H1 (cell line): Measurements from ENCODE around the gene OVCH1. TPM values are rescaled to one million over a fixed set of nuclear protein-coding genes. Genes with fewer than 3 reads are reported as not detected.

Experiments used
- CTCF ChIA-PET: fragments of 300-600 bp; sonication (Branson Sonifier 250); formaldehyde crosslinking; loops from one replicate; lab custom pipeline; 2021; ENCODE audit not compliant: partially characterized antibody; lab: Charles Lee
- POLR2A ChIA-PET: fragments of 300-600 bp; sonication (Branson Sonifier 250); formaldehyde crosslinking; loops from one replicate; lab custom pipeline; 2021; ENCODE audit warnings: inconsistent platforms; ENCODE audit not compliant: partially characterized antibody; lab: Charles Lee
- DNase-seq, 2 experiments: peaks; one replicate each; pipeline versions ENCODE4 v3.0.0 to v3.0.0-alpha.2; 2010 to 2022; ENCODE audit warnings: low spot score in 2 of 2, low read depth in 1 of 2, mixed read lengths in 1 of 2
- FAIRE-seq: peaks from 2 replicates; lab custom pipeline; 2011; peaks lifted over from hg19 to GRCh38; lab: Jason Lieb, UNC
- H2AFZ ChIP-seq: 2 replicates; pipeline ENCODE4 v1.8.1; 2012; ENCODE audit warnings: low read length, inconsistent platforms
- H2AK5ac ChIP-seq: 2 replicates; pipeline ENCODE4 v1.6.1; 2013; ENCODE audit warnings: low read depth, low read length
- H2BK120ac ChIP-seq: replicated peaks from 2 replicates; pipeline ENCODE3; 2013; ENCODE audit warnings: low read depth, low read length, inconsistent platforms
- H2BK12ac ChIP-seq: 2 replicates; pipeline ENCODE4 v1.6.1; 2013; ENCODE audit warnings: low read depth, low read length
- H2BK15ac ChIP-seq: 2 replicates; pipeline ENCODE4 v1.6.1; 2013; ENCODE audit warnings: low read length
- H2BK20ac ChIP-seq: 2 replicates; pipeline ENCODE4 v1.6.1; 2013; ENCODE audit warnings: low read length
- H2BK5ac ChIP-seq: 2 replicates; pipeline ENCODE4 v1.6.1; 2013; ENCODE audit warnings: low read depth, low read length
- H3K14ac ChIP-seq: 2 replicates; pipeline ENCODE4 v1.6.1; 2013; ENCODE audit warnings: inconsistent platforms; ENCODE audit not compliant: insufficient read length
- H3K18ac ChIP-seq: 2 replicates; pipeline ENCODE4 v1.6.1; 2013; ENCODE audit warnings: low read length; ENCODE audit errors: extremely low read depth
- H3K23ac ChIP-seq: 2 replicates; pipeline ENCODE4 v1.6.1; 2013; ENCODE audit warnings: inconsistent platforms; ENCODE audit not compliant: insufficient read length
- H3K23me2 ChIP-seq: 2 replicates; pipeline ENCODE4 v1.6.1; 2013; ENCODE audit warnings: low read depth, low read length
- H3K27ac ChIP-seq: 2 replicates; pipeline ENCODE4 v1.6.1; 2011; ENCODE audit warnings: low read depth, low read length, inconsistent platforms
- H3K27me3 ChIP-seq, 4 experiments: replicated peaks in 1 of 4; 1 replicate in 1 of 4; 2 replicates in 3 of 4; pipeline versions ENCODE4 v1.6.1 to v1.8.1; 2011 to 2013; ENCODE audit warnings: low read length in 3 of 4, mild to moderate bottlenecking in 3 of 4, inconsistent platforms in 2 of 4, mixed read lengths in 2 of 4, moderate library complexity in 1 of 4; ENCODE audit not compliant: control insufficient read depth in 3 of 4, insufficient read depth in 3 of 4; ENCODE audit errors: extremely low read depth in 1 of 4
- H3K36me3 ChIP-seq, 4 experiments: 2 replicates each; pipeline versions ENCODE4 v1.6.1 to v1.8.1; 2011 to 2013; ENCODE audit warnings: mild to moderate bottlenecking in 4 of 4, low read length in 3 of 4, moderate library complexity in 2 of 4, control low read depth in 1 of 4, inconsistent platforms in 1 of 4; ENCODE audit not compliant: insufficient read depth in 4 of 4, control insufficient read depth in 2 of 4
- H3K4ac ChIP-seq: replicated peaks from 2 replicates; pipeline ENCODE3; 2013; ENCODE audit warnings: low read length, low read depth, mixed read lengths, inconsistent platforms; ENCODE audit not compliant: insufficient read length
- H3K4me1 ChIP-seq, 4 experiments: replicated peaks in 1 of 4; 1 replicate in 1 of 4; 2 replicates in 3 of 4; pipeline versions ENCODE4 v1.6.1 to v1.8.1; 2011 to 2013; ENCODE audit warnings: low read length in 3 of 4, inconsistent platforms in 2 of 4, mixed read lengths in 1 of 4; ENCODE audit not compliant: insufficient read depth in 4 of 4, control insufficient read depth in 3 of 4
- H3K4me2 ChIP-seq, 2 experiments: 2 replicates each; pipeline versions ENCODE4 v1.6.1 to v1.8.1; 2011 to 2013; ENCODE audit warnings: low read depth in 2 of 2, low read length in 2 of 2, control low read depth in 1 of 2, inconsistent platforms in 1 of 2, mild to moderate bottlenecking in 1 of 2; ENCODE audit not compliant: insufficient read depth in 1 of 2
- H3K4me3 ChIP-seq, 4 experiments: fragments of 200-600, 300-600 bp in 1 of 4; sonication (generic), shearing (Covaris generic), sonication (Bioruptor Twin) in 1 of 4; 2 replicates each; pipeline versions ENCODE4 v1.5.1 to v1.8.1; 2011 to 2016; ENCODE audit warnings: low read length in 4 of 4, low read depth in 3 of 4, control low read depth in 2 of 4, inconsistent platforms in 2 of 4, mild to moderate bottlenecking in 2 of 4, mixed read lengths in 1 of 4, moderate library complexity in 1 of 4; ENCODE audit not compliant: insufficient read depth in 2 of 4; ENCODE audit errors: extremely low read depth in 1 of 4
- H3K56ac ChIP-seq: replicated peaks from 2 replicates; pipeline ENCODE3; 2013; ENCODE audit warnings: low read depth, mild to moderate bottlenecking, mixed read lengths, low read length, inconsistent platforms; ENCODE audit not compliant: insufficient read length
- H3K79me1 ChIP-seq: 2 replicates; pipeline ENCODE4 v1.6.1; 2013; ENCODE audit warnings: low read depth, low read length, control low read depth
- H3K79me2 ChIP-seq, 2 experiments: 2 replicates each; pipeline versions ENCODE4 v1.6.1 to v1.8.1; 2012 to 2013; ENCODE audit warnings: low read length in 2 of 2, mild to moderate bottlenecking in 2 of 2, inconsistent platforms in 1 of 2; ENCODE audit not compliant: insufficient read depth in 2 of 2, control insufficient read depth in 1 of 2
- H3K9ac ChIP-seq, 4 experiments: replicated peaks in 1 of 4; 1 replicate in 1 of 4; 2 replicates in 3 of 4; pipeline versions ENCODE4 v1.6.1 to v1.8.1; 2011 to 2013; ENCODE audit warnings: low read depth in 3 of 4, low read length in 3 of 4, control low read depth in 2 of 4, mild to moderate bottlenecking in 2 of 4, moderate library complexity in 2 of 4, inconsistent platforms in 1 of 4; ENCODE audit errors: extremely low read depth in 1 of 4
- H3K9me3 ChIP-seq, 2 experiments: 2 replicates each; pipeline versions ENCODE4 v1.6.1 to v1.8.1; 2012 to 2013; ENCODE audit warnings: mild to moderate bottlenecking in 2 of 2, moderate library complexity in 2 of 2, control low read depth in 1 of 2, inconsistent platforms in 1 of 2, low read depth in 1 of 2, low read length in 1 of 2, mixed read lengths in 1 of 2; ENCODE audit not compliant: insufficient read depth in 2 of 2
- H4K20me1 ChIP-seq, 2 experiments: replicated peaks in 1 of 2; 2 replicates each; pipeline versions ENCODE3 to v1.8.1; 2011 to 2013; ENCODE audit warnings: inconsistent platforms in 2 of 2, low read length in 2 of 2, mild to moderate bottlenecking in 1 of 2; ENCODE audit not compliant: insufficient read depth in 2 of 2, control insufficient read depth in 1 of 2
- H4K5ac ChIP-seq: 2 replicates; pipeline ENCODE4 v1.6.1; 2013; ENCODE audit warnings: low read length, low read depth, mixed read lengths, inconsistent platforms; ENCODE audit not compliant: insufficient read length
- H4K8ac ChIP-seq: 2 replicates; pipeline ENCODE4 v1.8.0; 2013; ENCODE audit warnings: mild to moderate bottlenecking, moderate library complexity, low read length, inconsistent platforms; ENCODE audit not compliant: insufficient read depth; ENCODE audit errors: extremely low read depth
- H4K91ac ChIP-seq: replicated peaks from 2 replicates; pipeline ENCODE3; 2013; ENCODE audit warnings: low read length, mixed read lengths, inconsistent platforms; ENCODE audit not compliant: insufficient read length
- BACH1 ChIP-seq: IDR thresholded peaks from 2 replicates; pipeline ENCODE4 v1.6.1; 2012; ENCODE audit warnings: low read length, improper control_type of control experiment
- CREB1 ChIP-seq: IDR thresholded peaks from 2 replicates; pipeline ENCODE4 v1.6.1; 2012; ENCODE audit warnings: inconsistent platforms
- EP300 ChIP-seq, 2 experiments: IDR thresholded peaks; 1 replicate in 1 of 2; 2 replicates in 1 of 2; pipeline ENCODE4 v1.6.1; 2011 to 2012; ENCODE audit warnings: low read depth in 2 of 2, low read length in 2 of 2, mild to moderate bottlenecking in 2 of 2, borderline replicate concordance in 1 of 2, inconsistent platforms in 1 of 2, moderate library complexity in 1 of 2
- JUN ChIP-seq: IDR thresholded peaks from 2 replicates; pipeline ENCODE4 v1.6.1; 2011; ENCODE audit warnings: low read depth, mild to moderate bottlenecking, improper control_type of control experiment, low read length
- SP1 ChIP-seq: IDR thresholded peaks from 2 replicates; pipeline ENCODE4 v1.6.1; 2011; ENCODE audit warnings: low read depth, low read length
- TEAD4 ChIP-seq: IDR thresholded peaks from 2 replicates; pipeline ENCODE4 v1.6.1; 2012; ENCODE audit warnings: low read depth, low read length, inconsistent platforms, mixed read lengths
- WGBS, 2 experiments: shearing (Covaris generic) in 1 of 2; methylation state at CpG; one replicate each; pipeline versions ENCODE4 v1.1.6 to v1.1.7; 2013 to 2015; ENCODE audit warnings: low lambda C conversion rate in 2 of 2, mixed read lengths in 2 of 2, inconsistent platforms in 1 of 2, low coverage in 1 of 2, missing lambda C conversion rate in 1 of 2; ENCODE audit not compliant: insufficient replicate concordance in 2 of 2, insufficient coverage in 1 of 2, insufficient read length in 1 of 2; ENCODE audit errors: extremely low coverage in 1 of 2, missing lambda C conversion rate in 1 of 2; 5-methylcytosine and 5-hydroxymethylcytosine counted together
- polyA plus RNA-seq, 7 experiments: library from polyadenylated mRNA; depleted of rRNA in 3 of 7; stranded (reverse) in 5 of 7; unstranded in 2 of 7; fragments of >200 nt in 5 of 7; fragments of 200-250 nt in 2 of 7; gene quantifications; 1 replicate in 5 of 7; 2 replicates in 1 of 7; 4 replicates in 1 of 7; pipeline versions ENCODE4 v1.2.1 to v1.2.3, GENCODE V29; 2011 to 2013; ENCODE audit warnings: missing spikeins in 2 of 7, mixed read lengths in 2 of 7
- total RNA-seq: library from RNA; stranded (reverse); fragmentation: NEBNext Ultra II Directional; extraction: Animal tissue kit (Norgen Biotek cat#: 25700); gene quantifications from 2 replicates; pipeline ENCODE4 v1.2.1, GENCODE V29; 2021

The OVCH1 gene
- total and polyA plus RNA-seq, 2 of the 8 experiments (the other 6 are each of a cell fraction or from before 2014, with no cell fraction given): 0.07 TPM; not detected in 1

- Histone ChIP-seq H4K20me1 (no peaks in the 10 kb centered on the region), H3K79me1 (no peaks in the 10 kb centered on the region), H4K91ac (no peak overlapping the region), H3K23ac (no peak overlapping the region), H2BK12ac (no peak overlapping the region), H4K8ac (no peak overlapping the region; the same call in 1 of the 2 replicates), H3K27me3 (no peaks in the 10 kb centered on the region), H3K27ac (no peak overlapping the region), H3K23me2 (no peaks in the 10 kb centered on the region), H2BK5ac (no peak overlapping the region), H3K9ac (no peak overlapping the region), H2BK120ac (no peak overlapping the region), H2BK15ac (no peak overlapping the region), H3K4me1 (peaks cover 0 to 5% (median 0%) of the 10 kb centered on the region in 4 experiments; a peak in 1 of 7 replicates), H3K18ac (no peak overlapping the region), H3K14ac (no peak overlapping the region), H3K79me2 (no peaks in the 10 kb centered on the region), H2BK20ac (no peak overlapping the region), H2AK5ac (no peak overlapping the region), H3K4ac (no peak overlapping the region), H3K4me3 (no peak overlapping the region), H3K4me2 (no peak overlapping the region), H3K56ac (no peak overlapping the region), H3K9me3 (no peaks in the 10 kb centered on the region), H3K36me3 (no peaks in the 10 kb centered on the region), H4K5ac (peak overlapping the region; percentile 52), H2AFZ (peak overlapping the region; percentile 95)
- CTCF ChIA-PET: interaction anchor here (0.9 to 1.3 kb wide), 2 partner anchors 10 to 38 kb away, joined by 3 to 5 read pairs; no protein-coding TSS in a partner anchor
- POLR2A ChIA-PET: no interaction called here
- FAIRE-seq (no peak), DNase-seq (no peak)
- 92% methylated on average over 3 of the region's 3 CpGs; no CpG with 5 or more reads in 1 of the 2 experiments for WGBS, 2 experiments
- TF ChIP-seq TEAD4 (peak; percentile 82), BACH1 (peak; percentile 8; the same call in 1 of the 2 replicates), JUN (no peak), EP300 (IDR thresholded peaks at IDR 0.05; ENCODE audit: borderline replicate concordance in 1 of 2, low read depth in 2 of 2, low read length in 2 of 2) (0 out of 3 replicates have a peak, but pooled peaks of 1 of the 2 experiments have one; percentile 41), CREB1 (0 out of 2 replicates have a peak, but pooled peaks have one; percentile 21), SP1 (0 out of 2 replicates have a peak, but pooled peaks have one; percentile 21)
These were observed 67.3 kb downstream of the OVCH1 start for GRCh38 chr12:29429999-29430715.
